ENCODE data around the gene ANKRD22.
A peak's percentile ranks its signal among the peaks of the same experiment; 100 is the strongest.
"Not testable (repeated sequence)": the region's sequence is repeated elsewhere in the genome, so short reads cannot be mapped to it uniquely, and the experiment has no call there.

ANKRD22 gene

DNA sequence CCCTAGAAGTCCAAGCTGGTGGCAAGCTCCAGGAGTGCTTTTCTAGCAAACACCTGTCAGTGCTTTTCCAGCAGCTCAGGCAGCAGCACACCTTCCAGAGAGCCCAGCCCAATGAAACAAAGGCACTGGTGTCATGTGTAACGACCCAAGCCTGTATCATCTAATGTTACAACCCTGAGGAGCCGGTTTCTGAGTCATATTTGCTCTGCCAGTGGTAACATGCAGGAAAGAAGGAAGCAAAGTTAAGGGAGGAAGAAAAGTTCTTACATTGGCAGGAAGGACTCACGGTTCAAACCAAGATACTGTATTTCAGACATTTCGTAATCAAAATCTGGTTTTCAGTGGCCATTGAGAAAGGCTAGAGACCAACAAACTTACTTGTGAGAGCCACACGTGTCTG, at the start of gene ANKRD22:
TSS of gene ANKRD22 (minus strand) at position 139 of the 400 bp plus-strand sequence. CDS start 237 bp downstream, outside the sequence.
- no peak for DNase-seq

DNA sequence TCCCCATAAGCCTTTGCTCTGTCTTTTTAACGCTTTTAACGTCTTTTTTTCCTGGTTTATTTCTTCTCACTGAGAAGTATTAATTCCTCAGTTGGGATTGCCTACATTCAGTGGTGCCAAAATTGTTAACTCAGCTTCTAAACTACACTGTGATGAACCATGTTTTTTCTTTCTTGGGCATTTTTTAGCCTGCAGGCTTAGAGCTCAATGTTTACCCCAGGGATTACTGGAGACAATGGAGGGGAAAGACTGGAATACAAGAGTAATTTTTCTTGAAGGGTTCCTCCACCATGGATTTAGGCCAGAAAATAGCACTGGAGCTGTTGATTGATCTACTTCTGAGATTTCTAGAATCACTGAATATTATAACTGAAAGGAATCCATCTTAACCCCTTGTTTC, 48.2 kb upstream of the ANKRD22 start:
- no peak for DNase-seq

DNA sequence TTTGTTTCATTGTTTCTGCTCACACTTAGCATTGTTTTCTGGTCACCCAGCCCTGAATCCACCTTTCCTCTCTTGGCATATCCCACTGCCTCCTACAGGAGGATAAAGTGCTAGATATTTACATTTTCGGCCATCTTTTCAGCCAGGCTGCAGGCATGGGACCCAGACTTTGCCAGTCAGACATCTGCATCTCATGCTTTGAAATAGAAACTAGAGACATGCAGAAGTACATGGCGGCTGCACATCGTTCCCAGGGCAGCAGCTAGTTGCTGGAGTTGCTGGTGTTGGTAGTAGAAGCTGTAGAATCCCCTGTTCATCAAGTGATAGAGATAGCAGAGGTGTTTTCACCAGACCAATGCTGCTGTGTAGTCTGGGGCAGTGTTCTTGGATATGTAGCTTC, 47.1 kb upstream of the ANKRD22 start:
- no peak for DNase-seq

DNA sequence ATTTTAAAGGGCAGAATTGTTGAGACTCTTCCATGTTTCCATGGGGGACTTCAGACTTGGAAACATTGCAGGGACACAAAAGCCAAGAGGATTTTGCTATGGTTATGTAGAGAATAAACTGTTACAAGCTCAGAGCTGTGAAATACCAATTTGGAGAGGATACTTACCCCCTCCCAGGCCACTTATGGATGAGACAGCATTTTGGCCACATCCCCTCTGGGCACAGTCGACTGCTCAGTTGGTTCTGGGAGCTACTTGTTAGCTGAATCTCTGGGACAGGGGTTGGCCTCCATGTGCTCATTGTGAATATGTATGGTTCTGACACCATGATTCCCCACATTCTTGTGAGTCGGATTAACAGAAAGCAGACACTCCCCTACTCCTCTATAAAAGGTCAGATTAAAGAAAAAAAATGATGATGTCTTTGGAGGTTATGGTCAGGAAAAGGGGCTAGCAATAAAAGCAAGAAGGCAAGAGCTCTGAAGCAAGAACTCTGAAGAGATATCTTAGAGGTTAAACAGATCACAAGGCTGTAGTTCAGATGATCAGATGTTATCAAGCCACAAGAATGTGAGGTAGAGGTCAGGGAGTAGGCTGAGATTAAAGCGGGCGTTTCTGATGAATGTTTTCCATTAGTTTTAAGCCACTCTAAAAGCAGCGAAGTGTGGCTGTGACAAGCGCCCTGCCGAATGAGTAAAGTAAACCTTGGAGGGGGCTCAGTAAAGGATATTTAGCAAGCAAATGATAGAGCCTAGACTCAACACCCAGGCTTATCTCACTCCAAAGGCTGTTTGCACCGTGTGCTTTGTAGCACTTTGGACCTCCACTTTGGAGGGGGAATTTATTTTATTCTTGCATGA, 45.6 kb upstream of the ANKRD22 start:
- DNase-seq, result no peak

DNA sequence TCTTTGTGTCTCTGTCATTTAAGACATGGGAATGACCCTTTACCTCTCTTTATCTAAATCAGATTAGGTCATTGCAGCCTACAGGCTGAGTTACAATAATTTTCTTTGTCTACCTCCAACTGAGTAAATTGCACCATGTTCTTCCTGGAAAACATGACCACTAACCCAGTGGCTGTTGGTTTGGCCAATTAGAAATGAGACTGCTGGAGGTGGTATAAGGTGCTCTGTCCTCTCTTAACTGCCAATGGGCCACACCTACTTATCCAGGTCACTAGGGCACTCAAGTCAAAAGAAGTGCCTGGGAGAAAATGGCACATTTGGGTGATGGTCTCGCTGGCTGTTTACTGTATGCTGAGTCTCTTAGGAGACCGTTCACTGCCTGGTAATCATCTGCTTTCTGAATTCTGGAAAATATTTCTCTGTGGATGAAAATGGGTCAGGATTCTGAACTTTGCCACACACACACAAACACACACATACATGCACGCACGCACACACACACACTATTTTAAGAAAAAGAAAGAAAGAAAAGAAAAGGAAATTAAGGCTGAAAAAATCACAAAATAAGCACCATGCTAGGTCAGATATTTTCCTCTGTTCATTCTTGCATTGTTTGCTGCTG, 44.8 kb upstream of the ANKRD22 start:
- no peak for DNase-seq

DNA sequence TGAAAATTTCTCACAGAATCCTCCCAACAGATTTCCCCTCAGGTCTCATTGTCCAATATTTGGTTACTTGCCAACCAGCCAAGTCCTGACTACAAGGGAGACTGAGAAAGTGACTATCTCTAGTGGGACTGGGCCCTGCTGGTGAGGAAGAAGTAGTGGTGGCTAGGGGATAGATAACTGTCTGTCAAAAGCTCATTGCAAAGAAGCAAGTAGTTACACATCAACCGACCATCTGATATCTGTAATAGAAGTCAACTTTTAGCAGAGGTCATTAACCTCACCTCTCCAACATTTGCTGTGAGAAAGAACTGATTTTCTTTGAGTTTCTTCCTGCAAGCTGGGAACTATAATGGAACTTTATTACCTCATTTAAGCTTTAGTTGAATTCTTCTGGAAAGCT, 43.6 kb upstream of the ANKRD22 start:
- DNase-seq, result no peak

DNA sequence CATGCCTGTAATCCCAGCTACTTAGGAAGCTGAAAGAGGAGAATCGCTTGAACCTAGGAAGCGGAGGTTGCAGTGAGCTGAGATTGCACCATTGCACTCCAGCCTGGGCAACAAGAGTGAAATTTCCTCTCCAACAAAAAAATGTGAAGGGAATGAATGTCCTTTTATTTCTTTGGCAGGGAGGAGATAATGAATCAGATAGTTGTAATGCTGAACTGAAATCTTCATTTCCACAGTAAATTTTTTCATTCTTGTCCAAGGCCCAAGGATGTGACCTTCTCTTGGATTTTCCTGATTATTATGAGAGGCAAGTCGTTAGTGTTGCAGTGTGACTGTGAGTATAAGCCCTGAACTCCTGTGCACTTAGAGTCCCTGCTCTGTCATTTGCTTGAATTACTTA, 42.0 kb upstream of the ANKRD22 start:
- no peak for DNase-seq

DNA sequence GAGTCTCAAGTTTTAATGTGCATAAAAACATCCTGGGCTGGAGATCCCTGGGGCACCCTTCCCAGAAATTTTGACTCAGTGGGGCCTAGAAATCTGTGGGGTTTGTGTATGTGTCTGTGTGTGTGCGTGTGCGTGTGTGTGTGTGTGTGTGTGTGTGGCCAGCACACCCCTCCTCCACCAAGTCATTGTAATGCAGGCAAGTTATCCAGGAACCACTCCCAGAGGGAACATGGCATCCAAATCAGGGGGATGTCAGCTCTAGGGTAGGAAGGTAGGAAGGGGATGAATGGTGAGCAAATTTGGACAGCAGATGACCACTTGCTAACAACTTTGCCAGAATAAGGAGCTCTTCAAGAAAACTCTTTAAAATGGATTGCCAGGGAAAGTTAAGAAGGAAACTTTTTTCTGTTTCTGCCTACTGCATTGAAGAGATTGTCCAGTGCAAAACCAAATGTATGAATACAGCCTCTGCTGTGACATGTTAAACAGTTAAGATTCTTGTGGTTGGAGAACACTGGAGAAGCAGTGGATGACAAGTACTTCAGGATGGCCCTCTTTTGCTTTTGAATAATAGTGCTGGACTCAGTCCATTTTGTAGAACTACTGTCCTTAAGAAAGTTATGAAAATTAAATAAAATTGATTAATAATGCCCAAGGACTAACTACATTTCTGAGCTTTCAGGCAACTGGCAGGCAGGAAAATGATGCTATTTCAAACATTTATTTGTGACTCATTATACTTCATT, 40.8 kb upstream of the ANKRD22 start:
- DNase-seq, result no peak

DNA sequence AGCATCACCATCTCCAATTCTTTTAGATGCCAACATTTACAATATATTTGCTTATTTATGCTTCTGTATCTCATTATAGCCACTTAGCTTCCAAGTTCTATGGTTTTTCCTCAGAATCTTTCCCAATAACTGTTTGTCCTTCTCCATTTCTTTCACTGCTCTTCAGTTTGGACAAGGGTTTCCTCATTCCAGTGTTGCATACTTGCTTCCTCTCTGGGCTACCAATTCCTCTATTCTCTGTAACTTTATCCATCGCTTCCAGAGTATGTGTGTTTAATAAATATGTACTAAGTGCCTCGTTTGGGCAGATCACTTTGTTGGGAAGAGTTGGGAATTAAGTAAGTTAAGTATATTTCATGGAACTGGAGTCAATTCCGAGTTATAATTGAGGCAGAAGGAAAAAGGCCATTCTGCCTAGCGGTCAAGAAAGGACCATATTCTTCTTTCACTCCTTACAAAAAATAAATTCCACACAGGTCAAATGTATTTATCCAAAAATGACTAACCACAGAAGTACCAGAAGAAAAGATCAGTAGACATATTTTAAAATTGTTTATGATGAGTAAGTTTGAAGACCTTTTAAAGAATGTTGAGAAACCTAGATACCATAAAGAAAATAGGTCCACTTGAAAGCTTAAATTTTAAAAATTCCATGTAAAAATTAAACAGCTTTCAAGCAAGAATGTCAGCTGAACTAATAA, 39.2 kb upstream of the ANKRD22 start:
- no peak for DNase-seq

DNA sequence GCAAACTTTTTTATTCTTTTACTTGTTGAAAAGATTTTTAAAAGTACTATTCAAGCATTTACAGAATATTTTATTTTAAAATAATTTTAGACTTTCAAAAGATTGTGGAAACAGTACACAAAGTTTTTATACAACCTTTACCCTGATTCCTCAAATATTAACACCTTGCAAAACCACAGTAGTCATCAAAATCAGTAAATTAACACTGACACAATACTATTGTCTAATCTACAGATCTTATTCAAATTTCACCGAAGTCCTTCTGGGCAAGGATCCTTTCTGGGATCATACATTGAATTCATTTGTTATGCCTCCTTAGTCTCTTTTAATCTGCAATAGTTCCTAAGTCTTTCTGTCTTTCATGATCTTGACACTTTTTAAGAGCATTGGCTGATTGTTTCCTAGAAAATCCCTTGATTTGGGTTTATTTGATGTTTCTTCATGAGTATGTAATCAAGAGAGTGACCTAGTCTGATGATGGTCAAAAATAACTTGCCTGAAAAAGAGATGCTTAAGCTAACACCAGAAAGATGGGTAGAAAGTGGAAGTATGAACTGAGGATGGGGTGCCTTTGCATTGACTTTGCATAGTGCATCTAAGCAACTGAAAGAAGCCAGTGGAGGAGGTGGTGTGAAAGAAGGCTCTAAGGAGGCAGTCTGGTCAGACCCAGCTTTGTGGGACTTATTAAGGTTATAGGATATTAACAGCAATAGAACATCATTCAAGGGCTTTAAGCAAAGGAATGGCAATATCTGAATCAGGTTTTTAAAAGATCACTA, 38.1 kb upstream of the ANKRD22 start:
- no peak for DNase-seq

DNA sequence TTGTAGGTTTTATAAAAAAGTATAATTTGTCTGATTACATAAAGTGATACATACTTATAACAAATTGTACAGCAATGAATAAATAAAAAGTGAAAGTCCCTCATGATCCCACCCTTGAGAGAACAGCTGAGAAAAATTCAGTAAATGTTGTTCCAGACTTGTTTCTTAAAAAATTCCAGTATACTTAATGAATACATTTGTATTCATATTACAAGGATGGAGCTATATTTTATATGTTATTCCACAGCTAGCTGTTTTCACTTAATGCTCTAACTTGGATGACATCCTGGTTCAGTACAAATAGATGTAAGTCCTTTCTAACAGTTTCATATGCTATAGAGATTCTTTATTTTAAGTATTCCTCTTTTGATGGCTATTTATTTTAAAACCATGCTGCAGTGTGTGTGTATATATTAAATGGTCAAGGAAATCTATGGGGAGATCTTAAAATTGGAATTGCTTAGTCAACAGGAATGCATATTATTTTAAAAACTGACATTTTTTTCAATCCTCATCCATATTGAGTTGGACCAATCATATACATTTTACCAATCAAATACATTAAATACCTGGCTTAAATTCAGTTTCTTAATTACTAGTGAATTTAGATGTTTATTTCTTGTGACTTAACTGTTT, 37.3 kb upstream of the ANKRD22 start:
- no peak for DNase-seq

DNA sequence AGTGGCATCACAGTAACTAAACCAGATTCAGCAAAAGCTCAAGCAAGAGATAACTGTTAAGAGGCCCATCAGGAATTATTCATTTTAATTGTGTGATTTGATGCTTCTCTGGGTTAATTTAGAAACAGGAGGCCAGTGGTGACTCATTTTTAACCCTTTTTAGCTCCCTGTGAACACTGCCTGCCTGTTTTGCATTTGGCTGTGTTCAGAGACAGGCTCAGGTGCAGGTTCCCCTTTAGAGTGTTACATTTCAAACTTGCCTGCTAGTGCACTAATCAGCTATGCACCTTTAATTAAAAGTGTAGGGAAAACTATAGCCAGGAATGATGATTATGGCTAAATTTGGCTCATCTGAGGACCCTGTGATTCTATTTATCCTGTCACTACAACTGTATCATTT, 34.9 kb upstream of the ANKRD22 start:
- DNase-seq, result no peak

DNA sequence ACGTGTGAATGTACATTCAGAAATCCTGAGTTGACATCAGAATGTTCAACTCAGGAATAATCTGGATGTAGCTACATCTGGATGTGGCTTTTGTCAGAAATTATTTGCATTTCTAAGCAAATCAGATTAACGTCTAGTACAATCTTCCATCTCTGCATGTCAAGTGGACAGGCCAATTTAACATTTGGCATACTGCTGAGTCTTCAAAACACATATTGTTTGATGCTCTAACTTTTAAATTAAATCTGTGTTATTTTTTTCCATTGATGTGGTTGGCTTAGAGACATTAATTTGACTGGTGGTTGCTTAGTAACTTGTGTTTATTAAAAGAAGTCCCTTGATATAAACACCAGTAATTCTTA, 31.8 kb upstream of the ANKRD22 start:
- no peak for DNase-seq

DNA sequence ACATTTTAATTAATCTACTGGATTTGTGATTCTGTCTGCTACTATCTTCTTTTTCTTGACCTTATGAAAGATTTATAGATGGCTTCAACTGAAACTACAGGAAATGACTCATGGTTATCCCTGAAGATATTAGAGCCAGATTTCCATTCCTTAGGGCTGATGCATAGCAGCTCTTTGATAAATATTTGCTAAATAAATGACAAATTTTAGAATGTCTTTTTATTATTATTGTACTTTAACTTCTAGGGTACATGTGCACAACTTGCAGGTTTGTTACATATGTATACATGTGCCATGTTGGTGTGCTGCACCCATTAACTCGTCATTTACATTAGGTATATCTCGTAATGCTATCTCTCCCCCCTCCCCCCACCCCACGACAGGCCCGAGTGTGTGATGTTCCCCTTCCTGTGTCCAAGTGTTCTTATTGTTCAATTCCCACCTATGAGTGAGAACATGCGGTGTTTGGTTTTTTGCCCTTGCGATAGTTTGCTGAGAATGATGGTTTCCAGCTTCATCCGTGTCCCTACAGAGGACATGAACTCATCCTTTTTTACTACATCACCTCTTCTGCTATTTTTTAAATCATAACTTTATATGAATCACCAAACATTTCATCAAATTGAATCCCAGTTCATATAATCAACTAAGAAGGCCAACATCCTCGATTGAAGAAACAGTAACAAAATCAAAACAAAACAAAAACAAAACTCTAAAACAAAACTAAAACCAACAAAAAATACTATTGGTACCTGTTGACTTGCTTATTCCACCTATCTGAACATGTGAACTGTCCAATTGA, 31.2 kb upstream of the ANKRD22 start:
- DNase-seq, result not testable (repeated sequence)

DNA sequence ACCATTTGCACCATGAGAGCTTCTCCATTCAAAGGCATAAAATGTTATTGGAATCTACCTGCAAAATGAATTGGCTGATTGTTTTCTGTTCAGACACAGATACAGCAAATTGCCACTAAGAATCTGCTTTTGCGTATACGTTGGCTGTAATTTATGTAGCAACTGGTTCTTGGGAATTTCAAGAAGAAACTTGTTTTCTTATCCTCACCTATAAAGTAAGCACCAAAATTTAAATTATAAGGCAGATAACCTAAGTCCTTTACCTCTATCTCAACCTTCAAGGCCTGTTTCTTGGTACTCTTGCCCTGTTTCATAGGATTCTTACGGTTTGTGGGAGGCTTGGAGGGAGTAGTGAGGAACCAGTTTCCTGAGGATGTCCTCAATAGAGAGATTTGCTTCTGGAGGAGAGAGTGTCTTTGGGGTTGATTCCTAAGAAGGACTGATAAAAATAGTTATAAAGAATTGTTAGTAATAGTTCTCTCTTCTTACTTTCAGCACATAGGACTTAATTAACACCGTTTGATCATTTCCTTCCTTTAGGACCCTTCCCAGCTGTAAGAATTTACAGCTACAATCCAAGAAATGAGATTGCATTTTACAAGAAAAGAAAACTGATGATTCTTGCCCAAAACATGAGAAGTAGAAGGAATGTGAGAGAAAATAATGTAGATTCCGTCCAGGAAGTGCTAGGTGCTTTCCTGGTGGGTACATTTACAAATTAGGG, 30.4 kb upstream of the ANKRD22 start:
- DNase-seq, result no peak

DNA sequence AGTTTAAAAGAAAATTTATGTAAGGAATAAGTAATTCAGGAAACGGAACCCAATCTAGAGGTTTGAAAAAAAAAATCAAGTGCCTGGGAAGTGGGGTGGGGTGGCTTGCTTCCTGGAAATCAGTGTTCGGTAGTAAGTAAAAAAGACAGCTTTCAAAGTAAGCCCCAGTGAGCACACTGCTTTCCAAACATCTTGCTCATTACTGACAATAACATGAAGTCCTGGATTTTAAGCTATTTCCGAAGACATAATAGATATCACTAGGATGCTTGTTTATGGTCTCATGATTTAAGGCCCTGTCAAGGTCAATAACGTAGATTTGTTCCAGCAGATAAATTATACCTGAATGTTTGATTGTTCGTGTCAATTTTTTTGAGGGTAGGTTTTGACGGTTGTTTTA, 29.7 kb upstream of the ANKRD22 start:
- DNase-seq, result no peak

DNA sequence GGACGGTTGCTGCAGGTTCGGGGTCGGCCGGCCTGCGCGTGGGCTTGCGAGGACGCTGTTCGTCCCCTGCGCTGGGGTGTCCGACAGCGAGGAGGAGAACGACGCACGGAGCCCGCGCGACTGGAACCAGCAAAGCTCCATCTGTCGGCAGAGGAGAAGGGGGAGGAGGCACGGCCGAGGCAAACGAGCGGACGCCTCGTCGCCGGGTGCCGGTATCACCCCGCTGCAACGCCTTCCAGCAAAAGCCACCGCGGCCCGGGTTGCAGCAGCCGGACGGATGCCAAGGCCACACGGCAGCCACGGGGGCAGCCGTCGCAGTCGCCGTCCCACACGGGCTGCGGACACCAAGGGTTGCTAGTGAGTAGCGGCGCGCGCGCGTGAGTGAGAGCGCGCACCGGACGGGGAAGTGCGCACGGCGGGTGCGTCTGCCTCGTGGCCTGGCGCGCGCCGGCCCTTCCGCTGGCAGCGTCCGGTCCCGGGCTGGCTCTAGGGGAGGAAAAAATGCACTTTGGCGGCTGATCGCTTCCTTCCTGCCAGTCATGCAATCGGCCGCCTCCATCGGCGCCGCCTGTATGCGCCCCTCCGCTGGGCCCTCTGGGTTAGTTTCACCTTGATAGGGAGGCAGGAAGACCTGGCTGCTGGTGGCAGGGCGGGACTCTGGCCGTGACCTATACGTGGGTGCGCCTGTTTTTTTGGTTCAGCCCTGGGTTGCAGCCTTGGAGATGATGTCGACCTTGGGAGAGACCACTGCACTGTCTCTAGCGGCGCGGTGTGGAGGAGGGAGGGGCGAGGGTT, 28.8 kb upstream of the ANKRD22 start:
- DNase-seq, result peak; percentile 97

DNA sequence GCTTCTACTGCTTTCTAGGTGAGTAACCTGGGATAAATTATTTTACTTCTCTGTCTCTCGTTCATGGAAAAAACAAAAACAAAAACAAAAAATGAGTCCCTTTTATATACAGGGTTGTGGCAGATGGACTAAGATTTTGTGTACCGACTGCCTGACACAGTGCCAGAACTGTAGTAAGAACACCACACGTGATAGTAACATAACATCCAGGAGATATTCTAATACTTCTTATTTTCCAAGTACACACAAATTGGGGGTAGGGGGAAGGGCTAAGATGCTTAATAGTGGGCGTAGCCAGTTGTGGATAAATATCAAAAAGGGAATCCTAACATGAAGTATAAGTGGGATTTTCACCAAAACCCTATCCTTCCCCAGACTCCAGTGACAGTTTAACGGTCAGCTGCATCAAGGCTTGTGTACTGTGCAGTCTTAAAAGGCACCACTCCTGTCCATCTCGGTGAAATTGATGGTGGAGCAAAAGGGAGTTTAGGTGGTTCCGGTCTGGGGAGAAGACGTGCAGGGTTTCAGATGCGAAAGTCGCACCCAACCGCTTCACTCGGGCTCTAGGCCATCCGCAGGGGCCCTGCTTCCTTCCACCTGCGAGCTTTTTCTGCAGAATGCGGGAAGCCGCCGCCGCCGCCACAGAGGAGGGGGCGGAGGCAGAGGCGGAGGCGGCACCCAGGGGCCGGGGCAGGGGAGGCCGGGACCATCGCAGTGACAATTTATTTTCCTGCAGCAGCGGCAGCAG, 28.1 kb upstream of the ANKRD22 start, which contains the start of gene STAMBPL1:
TSS of gene STAMBPL1 (plus strand) at position 712 of the 748 bp plus-strand sequence. CDS start 21,464 bp downstream, outside the sequence.
- DNase-seq, result no peak

DNA sequence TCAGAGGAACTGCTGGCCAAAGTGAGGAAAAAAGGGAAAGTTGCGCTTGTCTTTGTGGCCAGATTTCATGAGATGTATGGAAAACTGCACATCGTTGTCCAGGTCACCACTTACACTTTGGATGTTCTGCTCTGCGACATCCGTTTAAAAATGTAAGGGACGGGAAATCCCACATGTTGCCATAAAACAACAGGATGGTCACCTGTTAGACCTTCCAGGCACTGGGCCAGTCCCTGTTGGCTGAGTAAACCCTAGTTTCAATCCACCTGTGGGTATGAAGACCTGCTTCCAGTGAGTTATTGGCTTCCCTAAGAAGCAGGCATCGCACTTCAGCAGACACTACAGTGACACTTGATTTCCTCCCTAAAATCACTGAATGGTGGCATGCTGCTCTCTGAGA, 25.7 kb upstream of the ANKRD22 start:
- DNase-seq, result no peak
